ENCODE measurements around the gene OSM. TPM values are rescaled to one million over a fixed set of nuclear protein-coding genes. Genes with fewer than 3 reads are reported as not detected.

Gene OSM
- total RNA-seq, 1 donor from 2014 or later = not detected

DNA sequence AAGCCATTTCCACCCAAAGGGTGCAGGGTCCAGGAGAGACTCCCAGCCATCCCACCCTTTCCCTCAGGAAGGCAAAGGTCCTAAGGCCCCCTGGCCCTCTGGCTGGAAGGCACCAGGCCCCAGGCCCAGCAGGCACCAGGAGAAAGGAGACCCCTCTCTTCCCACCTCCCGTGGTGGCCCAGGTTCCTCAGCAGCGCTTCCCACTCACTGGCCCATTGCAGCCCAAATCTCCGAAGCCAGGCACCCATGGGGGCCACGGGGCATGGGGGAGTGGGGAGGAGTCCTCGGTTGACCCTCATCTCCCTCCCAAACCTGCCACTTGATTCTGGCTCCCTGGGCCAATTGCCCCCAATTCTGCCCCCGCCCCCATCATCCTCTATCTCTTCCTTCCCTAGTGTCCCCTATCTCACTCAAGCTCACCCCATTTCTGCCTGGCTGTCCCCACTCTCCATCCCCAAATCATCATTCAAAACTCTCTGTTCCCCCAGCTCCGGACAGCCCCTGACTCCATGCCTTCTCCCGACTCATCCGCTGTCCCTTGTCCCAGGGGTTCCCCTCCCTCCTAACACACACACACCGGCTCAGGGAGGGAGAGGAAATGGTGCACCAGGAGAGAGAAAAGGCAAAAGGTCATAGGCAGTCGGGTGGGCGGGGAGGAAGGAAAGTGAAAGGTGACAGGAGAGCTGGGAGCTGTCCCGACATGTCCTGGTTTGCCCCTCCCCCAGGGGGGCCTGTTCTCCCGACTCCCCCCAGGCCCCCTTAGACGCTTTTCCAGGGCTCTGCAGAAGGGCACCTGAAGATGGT lies 21.3 kb downstream of the OSM start:
- peak overlapping the region; percentile 95 for H3K4me3 Mint-ChIP-seq (ENCODE audit: unreplicated experiment)
- H3K27ac Mint-ChIP-seq (ENCODE audit: unreplicated experiment) = no peak overlapping the region
- no peak for DNase-seq
- peaks cover 10% of the 10 kb centered on the region for H3K27me3 Mint-ChIP-seq (ENCODE audit: unreplicated experiment)
- no peaks in the 10 kb centered on the region for H3K4me1 Mint-ChIP-seq (ENCODE audit: low read depth, unreplicated experiment)
- no peaks in the 10 kb centered on the region for H3K36me3 Mint-ChIP-seq (ENCODE audit: unreplicated experiment)
- TF ChIP-seq, protein P1, sequence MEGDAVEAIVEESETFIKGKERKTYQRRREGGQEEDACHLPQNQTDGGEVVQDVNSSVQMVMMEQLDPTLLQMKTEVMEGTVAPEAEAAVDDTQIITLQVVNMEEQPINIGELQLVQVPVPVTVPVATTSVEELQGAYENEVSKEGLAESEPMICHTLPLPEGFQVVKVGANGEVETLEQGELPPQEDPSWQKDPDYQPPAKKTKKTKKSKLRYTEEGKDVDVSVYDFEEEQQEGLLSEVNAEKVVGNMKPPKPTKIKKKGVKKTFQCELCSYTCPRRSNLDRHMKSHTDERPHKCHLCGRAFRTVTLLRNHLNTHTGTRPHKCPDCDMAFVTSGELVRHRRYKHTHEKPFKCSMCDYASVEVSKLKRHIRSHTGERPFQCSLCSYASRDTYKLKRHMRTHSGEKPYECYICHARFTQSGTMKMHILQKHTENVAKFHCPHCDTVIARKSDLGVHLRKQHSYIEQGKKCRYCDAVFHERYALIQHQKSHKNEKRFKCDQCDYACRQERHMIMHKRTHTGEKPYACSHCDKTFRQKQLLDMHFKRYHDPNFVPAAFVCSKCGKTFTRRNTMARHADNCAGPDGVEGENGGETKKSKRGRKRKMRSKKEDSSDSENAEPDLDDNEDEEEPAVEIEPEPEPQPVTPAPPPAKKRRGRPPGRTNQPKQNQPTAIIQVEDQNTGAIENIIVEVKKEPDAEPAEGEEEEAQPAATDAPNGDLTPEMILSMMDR (IDR thresholded peaks at IDR 0.05; ENCODE audit: partially characterized antibody, unreplicated experiment) = no peak
- H3K9me3 Mint-ChIP-seq (ENCODE audit: unreplicated experiment) = peaks cover 4% of the 10 kb centered on the region

DNA sequence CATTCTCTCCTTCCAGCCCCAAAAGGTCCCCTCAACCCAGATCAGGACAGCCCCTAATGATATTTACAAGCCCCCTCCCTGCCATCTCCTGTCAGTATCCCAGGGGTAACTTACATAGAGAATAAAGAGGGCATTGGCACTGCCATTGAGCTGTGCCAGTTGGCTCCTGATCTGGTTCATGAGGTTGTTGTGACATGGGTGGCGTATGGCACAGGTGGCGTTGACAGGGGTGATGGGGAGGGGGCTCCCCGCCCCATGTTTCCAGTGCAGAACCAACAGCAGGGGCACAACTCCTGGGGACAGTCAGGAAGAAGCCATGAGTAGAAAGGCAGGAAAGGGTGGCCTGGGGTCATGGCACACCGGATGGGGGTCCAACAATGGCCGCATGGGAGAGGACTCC lies 22.0 kb downstream of the OSM start:
- Mint-ChIP-seq H3K4me1 (ENCODE audit: low read depth, unreplicated experiment) (no peaks in the 10 kb centered on the region), H3K27ac (ENCODE audit: unreplicated experiment) (no peak overlapping the region)

DNA sequence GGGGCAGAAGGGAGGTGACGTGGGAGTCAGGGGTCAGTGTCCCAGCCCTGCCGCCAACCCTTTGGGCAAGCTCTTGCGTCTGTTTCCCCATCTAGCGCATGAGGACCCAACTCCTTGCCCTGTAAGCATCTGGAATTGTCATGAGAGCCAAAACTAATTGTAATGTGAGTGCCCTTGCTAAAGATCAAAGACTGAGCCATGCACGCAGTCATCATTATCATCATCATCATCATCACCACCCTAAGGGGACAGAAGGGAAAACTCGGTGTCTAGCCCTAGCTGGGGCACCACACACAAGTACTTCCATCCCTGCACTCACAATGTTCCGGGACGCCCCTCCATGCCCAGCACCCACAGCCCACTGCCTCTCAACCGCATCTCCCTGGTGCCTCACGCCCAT lies 22.6 kb downstream of the OSM start:
- no peak overlapping the region for H3K4me3 Mint-ChIP-seq (ENCODE audit: unreplicated experiment)
- no peaks in the 10 kb centered on the region for H3K4me1 Mint-ChIP-seq (ENCODE audit: low read depth, unreplicated experiment)
- no peak for DNase-seq
- H3K27me3 Mint-ChIP-seq (ENCODE audit: unreplicated experiment) = peaks cover 10% of the 10 kb centered on the region
- no peaks in the 10 kb centered on the region for H3K36me3 Mint-ChIP-seq (ENCODE audit: unreplicated experiment)
- TF ChIP-seq, protein P1 (IDR thresholded peaks at IDR 0.05; ENCODE audit: partially characterized antibody, unreplicated experiment) = no peak
- H3K27ac Mint-ChIP-seq (ENCODE audit: unreplicated experiment) = no peak overlapping the region
- peaks cover 4% of the 10 kb centered on the region for H3K9me3 Mint-ChIP-seq (ENCODE audit: unreplicated experiment)

More for the DNA sequence above, 22.0 kb downstream of the OSM start:
- TF ChIP-seq, protein P1 (IDR thresholded peaks at IDR 0.05; ENCODE audit: partially characterized antibody, unreplicated experiment) = no peak
- Mint-ChIP-seq H3K9me3 (ENCODE audit: unreplicated experiment) (peaks cover 4% of the 10 kb centered on the region), H3K36me3 (ENCODE audit: unreplicated experiment) (no peaks in the 10 kb centered on the region), H3K27me3 (ENCODE audit: unreplicated experiment) (peaks cover 10% of the 10 kb centered on the region), H3K4me3 (ENCODE audit: unreplicated experiment) (no peak overlapping the region)
- no peak for DNase-seq

DNA sequence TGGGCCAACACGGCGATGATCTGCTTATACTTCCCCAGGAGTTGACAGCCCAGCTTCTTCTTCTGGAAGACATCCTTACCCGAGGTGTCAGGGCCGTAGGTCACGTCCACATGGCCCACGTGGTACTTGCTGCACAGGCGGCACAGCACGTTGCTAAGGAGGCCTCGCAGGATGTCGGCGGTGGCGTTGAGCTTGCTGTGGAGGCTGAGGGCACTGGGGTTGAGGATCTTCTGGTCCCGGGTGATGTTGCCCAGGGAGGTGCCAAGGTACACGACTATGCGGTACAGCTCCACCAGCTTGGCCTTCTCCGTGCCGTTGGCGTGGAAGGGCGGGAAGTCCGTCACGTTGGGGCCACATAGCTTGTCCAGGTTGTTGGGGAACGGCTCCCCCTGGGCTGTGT lies 23.0 kb downstream of the OSM start:
- peaks cover 4% of the 10 kb centered on the region for H3K9me3 Mint-ChIP-seq (ENCODE audit: unreplicated experiment)
- peaks cover 10% of the 10 kb centered on the region for H3K27me3 Mint-ChIP-seq (ENCODE audit: unreplicated experiment)
- no peak overlapping the region for H3K27ac Mint-ChIP-seq (ENCODE audit: unreplicated experiment)
- H3K36me3 Mint-ChIP-seq (ENCODE audit: unreplicated experiment) = no peaks in the 10 kb centered on the region
- H3K4me1 Mint-ChIP-seq (ENCODE audit: low read depth, unreplicated experiment) = peaks cover 4% of the 10 kb centered on the region
- DNase-seq = no peak
- H3K4me3 Mint-ChIP-seq (ENCODE audit: unreplicated experiment) = no peak overlapping the region
- TF ChIP-seq, protein P1 (IDR thresholded peaks at IDR 0.05; ENCODE audit: partially characterized antibody, unreplicated experiment) = no peak
